HepG2 (cell line): ENCODE measurements around the gene TARM1. TPM values are rescaled to one million over a fixed set of nuclear protein-coding genes. Genes with fewer than 3 reads are reported as not detected.

ENCODE experiments used
- CENPX ChIP-seq: sonication (generic); formaldehyde crosslinking; IDR thresholded peaks from 2 replicates; pipeline ENCODE4 v1.9.0; 2021; ENCODE audit warnings: mild to moderate bottlenecking, missing genetic modification reagents, moderate library complexity
- EEA1 ChIP-seq: sonication (generic); formaldehyde crosslinking; IDR thresholded peaks from 2 replicates; pipeline ENCODE4 v1.5.1; 2020; ENCODE audit warnings: mild to moderate bottlenecking, missing genetic modification reagents, borderline replicate concordance
- FOXO4 ChIP-seq: sonication (generic); formaldehyde crosslinking; conservative IDR thresholded peaks from 2 replicates; pipeline ENCODE4 v1.8.1; 2023; ENCODE audit warnings: missing genetic modification reagents
- GTF3A ChIP-seq: sonication (generic); formaldehyde crosslinking; conservative IDR thresholded peaks from 2 replicates; pipeline ENCODE4 v1.4.0; 2020; ENCODE audit warnings: mild to moderate bottlenecking, missing genetic modification reagents
- JARID2 ChIP-seq: sonication (generic); formaldehyde crosslinking; IDR thresholded peaks from 2 replicates; pipeline ENCODE4 v1.8.1; 2023; ENCODE audit warnings: missing genetic modification reagents, inconsistent platforms; ENCODE audit not compliant: insufficient replicate concordance
- KDM5B ChIP-seq: sonication (generic); formaldehyde crosslinking; IDR thresholded peaks from 2 replicates; pipeline ENCODE4 v1.4.0; 2020; ENCODE audit warnings: missing genetic modification reagents, mild to moderate bottlenecking, borderline replicate concordance
- MED8 ChIP-seq: sonication (generic); formaldehyde crosslinking; IDR thresholded peaks from 2 replicates; pipeline ENCODE4 v1.8.1; 2023; ENCODE audit warnings: mild to moderate bottlenecking, missing genetic modification reagents; ENCODE audit not compliant: insufficient replicate concordance
- RARA ChIP-seq: IDR thresholded peaks from 2 replicates; pipeline ENCODE4 v1.6.1; 2016; ENCODE audit warnings: missing genetic modification reagents, missing compliant biosample characterization
- SMC3 ChIP-seq: IDR thresholded peaks from 2 replicates; pipeline ENCODE4 v1.6.1; 2011; ENCODE audit warnings: low read length, improper control_type of control experiment
- TBP ChIP-seq: sonication (generic); formaldehyde crosslinking; IDR thresholded peaks from 2 replicates; pipeline ENCODE4 v1.5.0; 2020; ENCODE audit warnings: missing genetic modification reagents
- THAP8 ChIP-seq: sonication (generic); formaldehyde crosslinking; IDR thresholded peaks from 2 replicates; pipeline ENCODE4 v1.5.1; 2020; ENCODE audit warnings: missing genetic modification reagents, mild to moderate bottlenecking, borderline replicate concordance
- ZBTB38 ChIP-seq: sonication (generic); formaldehyde crosslinking; IDR thresholded peaks from 2 replicates; pipeline ENCODE4 v1.5.1; 2020; ENCODE audit warnings: mild to moderate bottlenecking, missing genetic modification reagents
- ZKSCAN8 ChIP-seq: IDR thresholded peaks from 2 replicates; pipeline ENCODE4 v1.6.1; 2016; ENCODE audit warnings: borderline replicate concordance, missing genetic modification reagents, missing compliant biosample characterization
- ZNF280D ChIP-seq: sonication (generic); formaldehyde crosslinking; IDR thresholded peaks from 2 replicates; pipeline ENCODE4 v1.5.1; 2020; ENCODE audit warnings: mild to moderate bottlenecking, missing genetic modification reagents
- ZNF33A ChIP-seq: sonication (generic); formaldehyde crosslinking; IDR thresholded peaks from 2 replicates; pipeline ENCODE4 v1.5.1; 2020; ENCODE audit warnings: missing genetic modification reagents, mild to moderate bottlenecking, moderate library complexity, borderline replicate concordance
- ZNF605 ChIP-seq: sonication (generic); formaldehyde crosslinking; IDR thresholded peaks from 2 replicates; pipeline ENCODE4 v1.8.0; 2022; ENCODE audit warnings: mild to moderate bottlenecking, missing genetic modification reagents
- polyA plus RNA-seq, 8 experiments: library from polyadenylated mRNA; depleted of rRNA in 3 of 8; stranded (reverse) in 7 of 8; unstranded in 1 of 8; fragments of >200 nt; fragmentation: Illumina TruSeq in 4 of 8; extraction: Trizol in 4 of 8; gene quantifications; 2 replicates each; pipeline versions ENCODE4 v1.2.1 to v1.2.3, GENCODE V29; 2011 to 2016; ENCODE audit warnings: low read depth in 4 of 8, missing spikeins in 1 of 8, mixed read lengths in 1 of 8; ENCODE audit not compliant: insufficient read depth in 1 of 8
- total RNA-seq, 5 experiments: library from RNA; depleted of rRNA; stranded (reverse); fragments of >200 nt; fragmentation: Illumina TruSeq; extraction: Trizol; gene quantifications; 2 replicates each; pipeline ENCODE4 v1.2.3, GENCODE V29; 2016; ENCODE audit warnings: low read depth in 1 of 5
- TF ChIP-seq, protein P1 (sequence below): sonication (generic); formaldehyde crosslinking; IDR thresholded peaks from 2 replicates; pipeline ENCODE4 v1.5.0; 2020; ENCODE audit warnings: missing genetic modification reagents
- TF ChIP-seq, protein P2 (sequence below): sonication (generic); formaldehyde crosslinking; IDR thresholded peaks from 2 replicates; pipeline ENCODE4 v1.4.0; 2020; ENCODE audit warnings: missing genetic modification reagents, borderline replicate concordance

Gene TARM1
- total and polyA plus RNA-seq, 2 of the 13 experiments (the other 11 are each of a cell fraction or from before 2014, with no cell fraction given) = not detected

DNA sequence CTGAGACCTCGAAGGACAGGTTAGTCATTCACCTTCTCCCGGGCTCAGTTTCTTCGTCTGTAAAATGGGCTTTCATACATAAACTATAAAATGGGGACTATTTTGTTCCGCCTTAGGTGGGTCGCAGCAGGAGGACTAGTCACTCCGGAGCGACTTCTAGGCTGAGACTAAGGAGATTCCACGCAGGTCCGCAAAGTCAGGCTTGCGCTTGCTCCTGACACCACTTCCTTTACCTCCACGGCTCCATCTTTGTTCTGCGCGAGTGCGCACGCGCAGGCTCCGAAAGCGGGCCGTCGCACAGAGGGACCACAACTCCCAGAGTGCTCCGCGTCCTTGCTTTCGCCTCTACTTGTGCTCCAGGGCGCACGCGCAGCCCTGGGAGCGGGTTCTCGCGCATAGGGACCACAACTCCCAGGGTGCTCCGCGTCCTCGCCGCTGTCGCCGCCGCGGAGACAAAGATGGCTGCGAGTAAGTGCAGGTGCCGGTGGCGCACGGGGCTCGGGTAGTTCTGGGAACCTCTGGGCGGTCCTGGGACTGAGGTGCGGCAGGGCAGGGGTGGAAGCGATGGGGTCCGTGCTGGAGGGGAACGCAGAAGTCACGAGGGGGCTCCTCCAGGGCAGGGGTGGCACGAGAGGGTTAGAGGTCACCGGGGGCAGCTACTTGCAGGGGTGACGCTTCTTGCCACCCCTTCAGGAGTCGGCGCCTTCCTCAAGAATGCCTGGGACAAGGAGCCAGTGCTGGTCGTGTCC lies 21.4 kb upstream of the TARM1 start, which contains the start of gene NDUFA3 (continued):
- TF ChIP-seq KDM5B (CRISPR knock-in tag) = peak; percentile 84; the same call in 1 of the 2 replicates
- TF ChIP-seq ZKSCAN8 = peak; percentile 57; the same call in 1 of the 2 replicates
- TF ChIP-seq JARID2 = no peak
- no peak for TF ChIP-seq SMC3
- no peak for TF ChIP-seq ZNF33A
- peak; percentile 48 for TF ChIP-seq MED8 (CRISPR knock-in tag)
- no peak; the same call in 1 of the 2 replicates for TF ChIP-seq THAP8 (CRISPR knock-in tag)
- TF ChIP-seq, protein P1, sequence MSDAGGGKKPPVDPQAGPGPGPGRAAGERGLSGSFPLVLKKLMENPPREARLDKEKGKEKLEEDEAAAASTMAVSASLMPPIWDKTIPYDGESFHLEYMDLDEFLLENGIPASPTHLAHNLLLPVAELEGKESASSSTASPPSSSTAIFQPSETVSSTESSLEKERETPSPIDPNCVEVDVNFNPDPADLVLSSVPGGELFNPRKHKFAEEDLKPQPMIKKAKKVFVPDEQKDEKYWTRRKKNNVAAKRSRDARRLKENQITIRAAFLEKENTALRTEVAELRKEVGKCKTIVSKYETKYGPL (CRISPR knock-in tag) = no peak
- TF ChIP-seq ZNF280D (CRISPR knock-in tag) = 0 out of 2 replicates have a peak, but pooled peaks have one; percentile 22
- TF ChIP-seq RARA = no peak
- no peak for TF ChIP-seq EEA1
- no peak for TF ChIP-seq GTF3A (CRISPR knock-in tag)
- TF ChIP-seq, protein P2, sequence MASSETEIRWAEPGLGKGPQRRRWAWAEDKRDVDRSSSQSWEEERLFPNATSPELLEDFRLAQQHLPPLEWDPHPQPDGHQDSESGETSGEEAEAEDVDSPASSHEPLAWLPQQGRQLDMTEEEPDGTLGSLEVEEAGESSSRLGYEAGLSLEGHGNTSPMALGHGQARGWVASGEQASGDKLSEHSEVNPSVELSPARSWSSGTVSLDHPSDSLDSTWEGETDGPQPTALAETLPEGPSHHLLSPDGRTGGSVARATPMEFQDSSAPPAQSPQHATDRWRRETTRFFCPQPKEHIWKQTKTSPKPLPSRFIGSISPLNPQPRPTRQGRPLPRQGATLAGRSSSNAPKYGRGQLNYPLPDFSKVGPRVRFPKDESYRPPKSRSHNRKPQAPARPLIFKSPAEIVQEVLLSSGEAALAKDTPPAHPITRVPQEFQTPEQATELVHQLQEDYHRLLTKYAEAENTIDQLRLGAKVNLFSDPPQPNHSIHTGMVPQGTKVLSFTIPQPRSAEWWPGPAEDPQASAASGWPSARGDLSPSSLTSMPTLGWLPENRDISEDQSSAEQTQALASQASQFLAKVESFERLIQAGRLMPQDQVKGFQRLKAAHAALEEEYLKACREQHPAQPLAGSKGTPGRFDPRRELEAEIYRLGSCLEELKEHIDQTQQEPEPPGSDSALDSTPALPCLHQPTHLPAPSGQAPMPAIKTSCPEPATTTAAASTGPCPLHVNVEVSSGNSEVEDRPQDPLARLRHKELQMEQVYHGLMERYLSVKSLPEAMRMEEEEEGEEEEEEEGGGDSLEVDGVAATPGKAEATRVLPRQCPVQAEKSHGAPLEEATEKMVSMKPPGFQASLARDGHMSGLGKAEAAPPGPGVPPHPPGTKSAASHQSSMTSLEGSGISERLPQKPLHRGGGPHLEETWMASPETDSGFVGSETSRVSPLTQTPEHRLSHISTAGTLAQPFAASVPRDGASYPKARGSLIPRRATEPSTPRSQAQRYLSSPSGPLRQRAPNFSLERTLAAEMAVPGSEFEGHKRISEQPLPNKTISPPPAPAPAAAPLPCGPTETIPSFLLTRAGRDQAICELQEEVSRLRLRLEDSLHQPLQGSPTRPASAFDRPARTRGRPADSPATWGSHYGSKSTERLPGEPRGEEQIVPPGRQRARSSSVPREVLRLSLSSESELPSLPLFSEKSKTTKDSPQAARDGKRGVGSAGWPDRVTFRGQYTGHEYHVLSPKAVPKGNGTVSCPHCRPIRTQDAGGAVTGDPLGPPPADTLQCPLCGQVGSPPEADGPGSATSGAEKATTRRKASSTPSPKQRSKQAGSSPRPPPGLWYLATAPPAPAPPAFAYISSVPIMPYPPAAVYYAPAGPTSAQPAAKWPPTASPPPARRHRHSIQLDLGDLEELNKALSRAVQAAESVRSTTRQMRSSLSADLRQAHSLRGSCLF = no peak
- TF ChIP-seq TBP (CRISPR knock-in tag) = 0 out of 2 replicates have a peak, but pooled peaks have one; percentile 61
- TF ChIP-seq ZNF605 (CRISPR knock-in tag) = no peak
- TF ChIP-seq CENPX (CRISPR knock-in tag) = no peak
- TF ChIP-seq FOXO4 = no peak
- peak; percentile 63; the same call in 1 of the 2 replicates for TF ChIP-seq ZBTB38 (CRISPR knock-in tag)
